Heart right ventricle (tissue), 16 donors: ENCODE measurements around the gene EYS. TPM values are rescaled to one million over a fixed set of nuclear protein-coding genes. Genes with fewer than 3 reads are reported as not detected.
A peak's percentile ranks its signal among the peaks of the same experiment; 100 is the strongest.
"Not testable (repeated sequence)": the region's sequence is repeated elsewhere in the genome, so short reads cannot be mapped to it uniquely, and the experiment has no call there.

ENCODE experiments used
- ATAC-seq, 8 donors: fragments of 200-7000 bp; cut with Tn5 transposase; one replicate each; pipeline ENCODE4 v1.9.1; 2020; ENCODE audit warnings: mild to moderate bottlenecking in 8 of 8, moderate library complexity in 8 of 8, moderate number of reproducible peaks in 1 of 8
- DNase-seq, 2 donors: peaks; one replicate each; pipeline ENCODE4 v3.0.0-alpha.2; 2020
- H3K27ac ChIP-seq, 10 donors: fragments of 200-600 bp; sonication (generic) in 2 of 10; one replicate each; pipeline versions ENCODE4 v1.5.0 to v1.8.0; 2020 to 2022; ENCODE audit warnings: mild to moderate bottlenecking in 3 of 10
- H3K27me3 ChIP-seq, 7 donors: fragments of 200-600 bp; one replicate each; pipeline ENCODE4 v1.8.0; 2021 to 2022; ENCODE audit warnings: mild to moderate bottlenecking in 2 of 7
- H3K36me3 ChIP-seq, 9 donors: fragments of 200-600 bp; sonication (generic) in 1 of 9; one replicate each; pipeline versions ENCODE4 v1.5.0 to v1.8.0; 2020 to 2022; ENCODE audit warnings: mild to moderate bottlenecking in 2 of 9
- H3K4me1 ChIP-seq, 9 donors: fragments of 200-600 bp; sonication (generic) in 1 of 9; one replicate each; pipeline versions ENCODE4 v1.5.0 to v1.8.0; 2020 to 2022; ENCODE audit warnings: mild to moderate bottlenecking in 4 of 9
- H3K4me3 ChIP-seq, 10 donors: fragments of 200-600 bp; sonication (generic) in 2 of 10; one replicate each; pipeline versions ENCODE4 v1.5.0 to v1.8.0; 2020 to 2022; ENCODE audit warnings: mild to moderate bottlenecking in 7 of 10, moderate library complexity in 2 of 10
- H3K9me3 ChIP-seq, 11 donors: fragments of 200-600 bp in 10 of 11; sonication (generic) in 2 of 11; one replicate each; pipeline versions ENCODE4 v1.5.0 to v1.8.0; 2013 to 2022; ENCODE audit warnings: mild to moderate bottlenecking in 2 of 11, control low read depth in 1 of 11, moderate library complexity in 1 of 11
- WGBS, 2 donors: extraction: QIAGEN DNeasy Blood & Tissue Kit; methylation state at CpG; one replicate each; pipeline ENCODE4 v1.1.7; 2013; ENCODE audit warnings: inconsistent platforms in 1 of 2; 5-methylcytosine and 5-hydroxymethylcytosine counted together
- intact Hi-C, 10 donors: fragments of 100-400 bp; cut with DNase I; formaldehyde crosslinking; loops; one replicate each; pipeline versions ENCODE4 v1.11.1 to v1.14.2; 2022
- polyA plus RNA-seq, 2 donors: library from polyadenylated mRNA; stranded (reverse); fragments of 200-250 nt; gene quantifications; one replicate each; pipeline ENCODE4 v1.2.3, GENCODE V29; 2013
- total RNA-seq, 10 donors: library from RNA; stranded (reverse); fragmentation: NEBNext Ultra II Directional in 3 of 10; extraction: Animal tissue kit (Norgen Biotek cat#: 25700) in 3 of 10; gene quantifications; one replicate each; pipeline versions ENCODE4 v1.2.1 to v1.2.4, GENCODE V29; 2021 to 2023
- TF ChIP-seq, protein P1 (sequence below), 9 donors: fragments of 200-600 bp; sonication (generic) in 2 of 9; IDR thresholded peaks; one replicate each; pipeline versions ENCODE4 v1.5.0 to v1.8.0; 2021 to 2022; ENCODE audit warnings: antibody characterized with exemption in 9 of 9, mild to moderate bottlenecking in 5 of 9, moderate library complexity in 1 of 9
- donor health status: Arrhythmogenic right ventricular cardiomyopathy.
- donor health status: ischemic (EF 13 %, LVEDD 7.1; RV severe dilation, severe dysfunction).
- donor health status: healthy with polysubstance abuse.
- donor health status: DM: no; HTN: yes; CAD: no.
- donor health status: DM: no; HTN: no; CAD: no.
- donor health status: ischemic (EF 25% LVEDD 6.9; RV normal size, moderate dysfunction).
- donor health status: ischemic (EF 25% LVEDD 5.7; RV mildly dilated, moderate dysfunction).
- donor health status: healthy.
- donor health status: DM: yes; HTN: yes; CAD: no.
- donor health status: Ischemic cardiomyopathy.
- donor health status: ischemic (EF 35%, LVEDD 5.7; RV mildly dilated, moderate dysfunction).
- donor health status: nonischemic (EF 11% LVEDD 7.7; RV severe dilation, severe dysfunction).
- donor health status: DM: yes; HTN: yes; CAD: no.
- donor health status: PGD.
- donor health status: ischemic (EF 29% LVEDD 5.4; RV normal size, mild dysfunction).
- donor health status: nonischemic (EF 23%, LVEDD 6.1; RV moderate dilation, normal function).

The EYS gene
- total and polyA plus RNA-seq, 12 donors = 0.02 to 0.40 (median 0.18) TPM; not detected in 8

DNA sequence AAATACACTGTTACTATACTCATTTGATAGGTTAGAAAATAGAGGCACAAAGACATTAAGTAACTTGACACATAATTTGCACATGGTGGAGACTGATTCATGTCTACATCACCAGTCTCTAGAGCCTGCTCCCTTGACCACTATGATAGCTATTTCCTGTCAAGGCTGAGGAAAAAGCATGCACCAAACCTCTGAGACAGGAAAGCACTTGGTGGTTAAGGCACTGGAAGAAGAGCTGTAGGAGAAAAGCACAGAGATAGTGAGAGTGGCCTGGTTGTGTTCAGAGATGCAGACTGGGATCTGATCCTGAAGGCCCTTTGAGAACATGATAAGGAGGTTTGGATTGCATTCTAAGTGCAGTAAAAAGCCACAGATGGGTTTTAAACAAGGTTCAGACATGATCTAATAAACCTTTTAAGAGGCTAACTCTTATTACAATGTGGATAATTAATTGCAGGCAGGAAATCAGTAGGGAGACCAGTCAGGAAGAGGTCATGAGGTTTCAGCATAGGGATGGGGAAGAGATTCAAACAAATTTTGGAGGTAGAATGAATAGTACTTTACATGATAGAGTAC lies 1902.6 kb downstream of the EYS start:
- no peak overlapping the region for H3K4me3 ChIP-seq
- intact Hi-C loops = no loop called here
- peaks cover 0 to 42% (median 2%) of the 10 kb centered on the region in 9 donors for H3K4me1 ChIP-seq
- H3K36me3 ChIP-seq = no peaks in the 10 kb centered on the region
- ATAC-seq = peak in 2 of 8 donors; percentile 53 to 67
- no peaks in the 10 kb centered on the region for H3K9me3 ChIP-seq
- peaks cover 0 to 4% (median 0%) of the 10 kb centered on the region in 7 donors for H3K27me3 ChIP-seq
- TF ChIP-seq, protein P1, sequence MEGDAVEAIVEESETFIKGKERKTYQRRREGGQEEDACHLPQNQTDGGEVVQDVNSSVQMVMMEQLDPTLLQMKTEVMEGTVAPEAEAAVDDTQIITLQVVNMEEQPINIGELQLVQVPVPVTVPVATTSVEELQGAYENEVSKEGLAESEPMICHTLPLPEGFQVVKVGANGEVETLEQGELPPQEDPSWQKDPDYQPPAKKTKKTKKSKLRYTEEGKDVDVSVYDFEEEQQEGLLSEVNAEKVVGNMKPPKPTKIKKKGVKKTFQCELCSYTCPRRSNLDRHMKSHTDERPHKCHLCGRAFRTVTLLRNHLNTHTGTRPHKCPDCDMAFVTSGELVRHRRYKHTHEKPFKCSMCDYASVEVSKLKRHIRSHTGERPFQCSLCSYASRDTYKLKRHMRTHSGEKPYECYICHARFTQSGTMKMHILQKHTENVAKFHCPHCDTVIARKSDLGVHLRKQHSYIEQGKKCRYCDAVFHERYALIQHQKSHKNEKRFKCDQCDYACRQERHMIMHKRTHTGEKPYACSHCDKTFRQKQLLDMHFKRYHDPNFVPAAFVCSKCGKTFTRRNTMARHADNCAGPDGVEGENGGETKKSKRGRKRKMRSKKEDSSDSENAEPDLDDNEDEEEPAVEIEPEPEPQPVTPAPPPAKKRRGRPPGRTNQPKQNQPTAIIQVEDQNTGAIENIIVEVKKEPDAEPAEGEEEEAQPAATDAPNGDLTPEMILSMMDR (IDR thresholded peaks at IDR 0.05) = no peak
- DNase-seq = no peak
- peak overlapping the region in 3 of 10 donors; percentile 20 to 90 (median 45) for H3K27ac ChIP-seq

DNA sequence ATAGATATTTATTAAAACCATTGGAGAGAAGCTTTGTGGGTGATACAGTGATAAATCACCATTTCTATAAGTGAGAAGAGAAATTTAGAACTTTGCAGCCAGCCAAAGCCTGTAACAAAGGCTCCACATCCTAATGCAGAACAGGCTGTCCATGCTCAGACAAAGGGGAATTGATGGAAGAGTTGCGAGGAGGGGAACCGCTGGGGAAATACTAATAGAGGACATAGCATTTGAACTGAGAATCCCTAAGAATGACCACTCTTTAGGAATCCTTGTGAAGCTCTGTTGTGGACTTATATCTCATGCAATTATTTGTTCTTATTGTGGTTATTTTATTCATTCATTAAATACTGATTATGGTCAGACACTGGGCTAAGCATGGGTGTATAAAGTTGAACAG lies 1903.7 kb downstream of the EYS start:
- no peak for DNase-seq
- 94 to 100% methylated on average over 2 of the region's 2 CpGs for WGBS, 2 donors

DNA sequence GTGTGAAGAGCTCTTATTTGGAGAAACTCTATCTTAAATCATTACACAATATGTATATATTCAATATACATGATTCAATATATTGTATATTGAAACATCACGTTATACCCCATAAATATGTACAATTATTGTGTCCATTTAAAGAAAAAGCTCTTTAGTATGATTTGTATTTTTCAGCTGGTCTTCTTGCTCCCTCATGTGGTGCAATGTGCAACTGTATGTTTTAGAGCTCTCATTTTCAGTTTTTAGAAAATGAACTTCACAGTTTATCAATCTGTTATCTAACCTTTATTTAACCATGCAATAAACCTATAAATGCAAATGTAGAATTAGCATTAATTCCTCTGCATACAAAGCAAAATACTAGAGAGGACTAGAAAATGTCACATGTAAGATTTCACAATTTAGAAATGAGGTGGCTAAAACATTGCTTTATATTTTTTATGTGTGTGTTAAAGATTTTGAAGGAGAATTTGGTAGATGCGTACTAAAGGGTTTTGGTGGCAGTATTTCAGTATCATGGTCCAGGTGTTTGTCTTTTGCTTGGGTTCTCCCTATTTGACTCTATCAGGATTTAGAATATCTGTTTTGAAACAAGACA lies 1904.3 kb downstream of the EYS start:
- H3K27me3 ChIP-seq = peaks cover 0 to 4% (median 0%) of the 10 kb centered on the region in 7 donors
- DNase-seq (no peak), ATAC-seq (no peak)
- H3K4me3 ChIP-seq = no peak overlapping the region
- no peaks in the 10 kb centered on the region for H3K9me3 ChIP-seq
- 55 to 59% methylated on average over 2 of the region's 2 CpGs for WGBS, 2 donors
- TF ChIP-seq, protein P1 (IDR thresholded peaks at IDR 0.05) = peak in 8 of 9 donors; percentile 7 to 59 (median 46)
- H3K36me3 ChIP-seq = no peaks in the 10 kb centered on the region
- no peak overlapping the region for H3K27ac ChIP-seq
- peaks cover 0 to 34% (median 2%) of the 10 kb centered on the region in 9 donors for H3K4me1 ChIP-seq
- intact Hi-C loops = no loop called here

More for the DNA sequence above, 1903.7 kb downstream of the EYS start:
- peaks cover 0 to 41% (median 2%) of the 10 kb centered on the region in 9 donors for H3K4me1 ChIP-seq
- TF ChIP-seq, protein P1 (IDR thresholded peaks at IDR 0.05) = no peak
- H3K4me3 ChIP-seq = no peak overlapping the region
- H3K27me3 ChIP-seq = peaks cover 0 to 4% (median 0%) of the 10 kb centered on the region in 7 donors
- H3K36me3 ChIP-seq = no peaks in the 10 kb centered on the region
- H3K9me3 ChIP-seq = no peaks in the 10 kb centered on the region
- intact Hi-C loops = no loop called here
- H3K27ac ChIP-seq = no peak overlapping the region
- no peak for ATAC-seq

DNA sequence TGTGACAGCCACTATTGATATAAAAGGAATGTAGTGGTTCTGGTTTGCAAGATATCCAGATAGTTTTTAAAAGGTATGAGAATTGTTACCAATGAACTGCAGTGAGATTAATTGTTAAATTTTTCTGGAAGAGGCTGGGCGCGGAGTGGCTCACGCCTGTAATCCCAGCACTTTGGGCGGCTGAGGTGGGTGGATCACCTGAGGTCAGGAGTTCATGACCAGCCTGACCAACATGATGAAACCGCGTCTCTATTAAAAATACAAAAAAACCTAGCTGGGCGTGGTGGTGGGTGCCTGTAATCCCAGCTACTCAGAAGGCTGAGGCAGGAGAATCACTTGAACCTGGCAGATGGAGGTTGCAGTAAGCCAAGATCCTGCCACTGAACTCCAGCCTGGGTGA lies 1906.6 kb downstream of the EYS start:
- H3K36me3 ChIP-seq, intact Hi-C loops: not testable (repeated sequence)

DNA sequence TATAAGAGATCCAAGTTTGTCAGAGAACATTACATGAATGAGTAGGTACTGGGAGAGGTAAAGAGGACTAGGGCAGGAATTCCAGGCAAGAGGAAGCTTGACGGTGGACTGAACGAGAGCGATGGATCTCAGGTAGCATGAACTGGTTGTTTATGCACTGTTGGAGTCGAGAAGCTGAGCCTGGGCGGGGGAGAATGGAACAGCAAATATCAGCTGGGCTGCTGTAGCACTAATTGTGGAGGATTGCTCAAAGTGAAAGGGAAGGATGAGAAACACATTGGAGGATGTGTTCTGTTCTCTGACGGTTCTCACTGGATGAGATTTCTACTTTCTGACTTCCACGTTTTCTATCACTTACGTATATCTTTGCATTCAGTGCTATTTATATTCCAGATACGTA lies 1907.2 kb downstream of the EYS start:
- no peak for ATAC-seq
- peaks cover 0 to 9% (median 0%) of the 10 kb centered on the region in 9 donors for H3K4me1 ChIP-seq
- DNase-seq = no peak
- TF ChIP-seq, protein P1 (IDR thresholded peaks at IDR 0.05) = no peak
- H3K36me3 ChIP-seq = no peaks in the 10 kb centered on the region
- H3K9me3 ChIP-seq = no peaks in the 10 kb centered on the region
- H3K27me3 ChIP-seq = peaks cover 0 to 9% (median 0%) of the 10 kb centered on the region in 7 donors
- intact Hi-C loops = no loop called here
- 61 to 65% methylated on average over 9 of the region's 9 CpGs for WGBS, 2 donors
- H3K4me3 ChIP-seq = no peak overlapping the region
- no peak overlapping the region for H3K27ac ChIP-seq

More for the DNA sequence above, 1906.6 kb downstream of the EYS start:
- WGBS, 2 donors = 92 to 93% methylated on average over 7 of the region's 7 CpGs
- not testable (repeated sequence) for H3K9me3 ChIP-seq, H3K27ac ChIP-seq, ATAC-seq, H3K27me3 ChIP-seq, DNase-seq, H3K4me3 ChIP-seq
- H3K4me1 ChIP-seq = peaks cover 0 to 11% (median 0%) of the 10 kb centered on the region in 9 donors
